ENCODE data around the gene ZNF394. TPM values are rescaled to one million over a fixed set of nuclear protein-coding genes. Genes with fewer than 3 reads are reported as not detected.

The ZNF394 gene
- polyA plus RNA-seq, 1 of the 3 experiments (the other 2 are of a cell fraction) = 19.8 TPM

GRCh38 chr7:99521399-99521798, 21.3 kb upstream of the ZNF394 start:
- 89% methylated on average over 3 of the region's 3 CpGs for WGBS (ENCODE audit: low lambda C conversion rate)
- no peak for DNase-seq
- no peak overlapping the region for H3K27ac ChIP-seq (ENCODE audit: low read depth in 2 of 2, low read length in 1 of 2)
- POLR2A ChIA-PET = no interaction called here
- no peaks in the 10 kb centered on the region for H3K9me2 ChIP-seq
- no peaks in the 10 kb centered on the region for H3F3A ChIP-seq (replicated peaks; ENCODE audit: insufficient read depth)
- H3K4me1 ChIP-seq (ENCODE audit: control insufficient read depth in 1 of 2, insufficient read depth in 2 of 2, low read depth in 1 of 2, low read length in 1 of 2) = no peaks in the 10 kb centered on the region
- H3K36me3 ChIP-seq (replicated peaks in 1 of 2; ENCODE audit: control insufficient read depth in 1 of 2, insufficient read depth in 2 of 2, low read length in 1 of 2) = peaks cover 32 to 63% of the 10 kb centered on the region in 2 experiments
- no peak overlapping the region for H3K4me2 ChIP-seq
- no peak for TF ChIP-seq TCF12 (IDR thresholded peaks at IDR 0.05)
- no peak for TF ChIP-seq GATA2 (CRISPR knock-in tag; IDR thresholded peaks at IDR 0.05)
- TF ChIP-seq, protein P1, sequence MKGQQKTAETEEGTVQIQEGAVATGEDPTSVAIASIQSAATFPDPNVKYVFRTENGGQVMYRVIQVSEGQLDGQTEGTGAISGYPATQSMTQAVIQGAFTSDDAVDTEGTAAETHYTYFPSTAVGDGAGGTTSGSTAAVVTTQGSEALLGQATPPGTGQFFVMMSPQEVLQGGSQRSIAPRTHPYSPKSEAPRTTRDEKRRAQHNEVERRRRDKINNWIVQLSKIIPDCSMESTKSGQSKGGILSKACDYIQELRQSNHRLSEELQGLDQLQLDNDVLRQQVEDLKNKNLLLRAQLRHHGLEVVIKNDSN (IDR thresholded peaks at IDR 0.05; ENCODE audit: borderline replicate concordance, low read depth) = no peak
- no peak for TF ChIP-seq EP300 (IDR thresholded peaks at IDR 0.05; ENCODE audit: borderline replicate concordance in 1 of 2, low read depth in 1 of 2, low read length in 1 of 2)
- TF ChIP-seq FOXM1 (IDR thresholded peaks at IDR 0.05; ENCODE audit: low read depth) = no peak
- TF ChIP-seq POLR2AphosphoS5 (IDR thresholded peaks at IDR 0.05; ENCODE audit: low read depth, low read length) = no peak
- no peak for TF ChIP-seq RFX5 (IDR thresholded peaks at IDR 0.05; ENCODE audit: low read length)
- H3K79me2 ChIP-seq (ENCODE audit: insufficient read depth) = peaks cover 25% of the 10 kb centered on the region; the same call in 1 of the 2 replicates
- no peaks in the 10 kb centered on the region for H4K20me1 ChIP-seq (ENCODE audit: insufficient read depth)
- H3K4me3 ChIP-seq (ENCODE audit: low read depth in 2 of 2, low read length in 1 of 2) = no peak overlapping the region
- H2AFZ ChIP-seq (ENCODE audit: low read depth) = no peak overlapping the region
- no peaks in the 10 kb centered on the region for H3K9me3 ChIP-seq
- CTCF ChIA-PET = interaction anchor here (1.0 kb wide), 1 partner anchor 14 kb away, joined by 4 read pairs; no protein-coding TSS in a partner anchor
- no peak overlapping the region for H3K9ac ChIP-seq
- no peaks in the 10 kb centered on the region for H3K27me3 ChIP-seq (ENCODE audit: insufficient read depth)

DNA sequence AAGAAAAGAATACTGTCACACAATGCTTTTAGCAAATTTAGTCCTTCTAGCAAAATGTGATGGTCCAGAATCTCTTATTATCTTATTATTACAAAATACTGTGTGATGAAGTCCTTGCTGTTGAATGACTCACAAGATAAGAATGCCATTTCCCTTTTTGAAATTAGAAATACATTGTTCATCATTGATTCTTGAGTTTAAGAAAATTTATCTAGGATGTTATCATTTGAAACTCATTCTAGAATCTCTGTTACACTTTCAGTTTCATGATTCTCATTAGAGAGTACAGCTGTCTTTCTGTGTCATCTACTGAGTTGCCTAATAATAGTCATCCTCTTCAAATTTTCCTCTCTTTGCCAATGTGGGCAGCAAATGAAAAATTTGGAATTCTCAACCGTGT, 14.0 kb upstream of the ZNF394 start:
- H3K27me3 ChIP-seq (ENCODE audit: insufficient read depth) = no peaks in the 10 kb centered on the region
- peak overlapping the region; percentile 20; the same call in 1 of the 2 replicates for H3K4me2 ChIP-seq
- H3K4me3 ChIP-seq (ENCODE audit: low read depth in 2 of 2, low read length in 1 of 2) = no peak overlapping the region
- peaks cover 75% of the 10 kb centered on the region for H3K79me2 ChIP-seq (ENCODE audit: insufficient read depth)
- H3K9ac ChIP-seq = no peak overlapping the region
- H3K4me1 ChIP-seq (ENCODE audit: control insufficient read depth in 1 of 2, insufficient read depth in 2 of 2, low read depth in 1 of 2, low read length in 1 of 2) = peaks cover 0 to 5% of the 10 kb centered on the region in 2 experiments; a peak in 1 of 4 replicates
- no peak overlapping the region for H2AFZ ChIP-seq (ENCODE audit: low read depth)
- 98% methylated on average over 1 of the region's 1 CpG for WGBS (ENCODE audit: low lambda C conversion rate)
- POLR2A ChIA-PET = interaction anchor here (1.0 kb wide), 1 partner anchor 14 kb away, joined by 3 read pairs; the partner anchor contains the start of gene ZNF394
- no peaks in the 10 kb centered on the region for H3K9me3 ChIP-seq
- peaks cover 3% of the 10 kb centered on the region; the same call in 1 of the 2 replicates for H4K20me1 ChIP-seq (ENCODE audit: insufficient read depth)
- peaks cover 24 to 42% of the 10 kb centered on the region in 2 experiments for H3K36me3 ChIP-seq (replicated peaks in 1 of 2; ENCODE audit: control insufficient read depth in 1 of 2, insufficient read depth in 2 of 2, low read length in 1 of 2)
- H3K9me2 ChIP-seq = no peaks in the 10 kb centered on the region
- TF ChIP-seq EP300 (IDR thresholded peaks at IDR 0.05; ENCODE audit: borderline replicate concordance in 1 of 2, low read depth in 1 of 2, low read length in 1 of 2) = no peak
- TF ChIP-seq IRF3 (IDR thresholded peaks at IDR 0.05; ENCODE audit: low read depth, low read length) = no peak
- TF ChIP-seq GATA2 (CRISPR knock-in tag; IDR thresholded peaks at IDR 0.05) = no peak
- TF ChIP-seq TCF12 (IDR thresholded peaks at IDR 0.05) = no peak
- TF ChIP-seq MXI1 (IDR thresholded peaks at IDR 0.05; ENCODE audit: low read depth, low read length) = no peak
- no peak for TF ChIP-seq FOXM1 (IDR thresholded peaks at IDR 0.05; ENCODE audit: low read depth)
- no peak for TF ChIP-seq JUND (IDR thresholded peaks at IDR 0.05)
- TF ChIP-seq GABPA (IDR thresholded peaks at IDR 0.05; ENCODE audit: low read depth) = no peak
- TF ChIP-seq, protein P2, sequence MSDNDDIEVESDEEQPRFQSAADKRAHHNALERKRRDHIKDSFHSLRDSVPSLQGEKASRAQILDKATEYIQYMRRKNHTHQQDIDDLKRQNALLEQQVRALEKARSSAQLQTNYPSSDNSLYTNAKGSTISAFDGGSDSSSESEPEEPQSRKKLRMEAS (IDR thresholded peaks at IDR 0.05; ENCODE audit: low read depth) = no peak
- no peak for TF ChIP-seq ELF1 (IDR thresholded peaks at IDR 0.05)
- no peak for TF ChIP-seq USF2 (IDR thresholded peaks at IDR 0.05; ENCODE audit: borderline replicate concordance, low read depth, low read length)
- no peak for DNase-seq
- CTCF ChIA-PET = interaction anchor here (0.6 kb wide), 1 partner anchor 11 kb away, joined by 3 read pairs; no protein-coding TSS in a partner anchor
- peaks cover 13% of the 10 kb centered on the region for H3F3A ChIP-seq (replicated peaks; ENCODE audit: insufficient read depth)
- peak overlapping the region in 1 of 2 experiments; percentile 24; a peak in 2 of 4 replicates for H3K27ac ChIP-seq (ENCODE audit: low read depth in 2 of 2, low read length in 1 of 2)
